HepG2 (cell line): ENCODE data around the gene NDUFS2. TPM values are rescaled to one million over a fixed set of nuclear protein-coding genes. Genes with fewer than 3 reads are reported as not detected.
A peak's percentile ranks its signal among the peaks of the same experiment; 100 is the strongest.

Experiments used
- ATAD3A ChIP-seq: sonication (generic); formaldehyde crosslinking; IDR thresholded peaks from 2 replicates; pipeline ENCODE4 v1.4.0; 2020; ENCODE audit warnings: missing genetic modification reagents
- CCAR2 ChIP-seq: fragments of 200-400 bp; formaldehyde crosslinking; optimal IDR thresholded peaks from 2 replicates; pipeline ENCODE3; 2018; ENCODE audit warnings: low read depth, mild to moderate bottlenecking, low read length, moderate library complexity
- FOXK2 ChIP-seq: fragments of 450-650 bp; IDR thresholded peaks from 2 replicates; pipeline ENCODE4 v1.6.1; 2016
- JDP2 ChIP-seq: sonication (generic); formaldehyde crosslinking; IDR thresholded peaks from 2 replicates; pipeline ENCODE4 v1.8.1; 2022; ENCODE audit warnings: missing genetic modification reagents, borderline replicate concordance
- KLF6 ChIP-seq: IDR thresholded peaks from 2 replicates; pipeline ENCODE4 v1.8.0; 2016; ENCODE audit warnings: missing biosample characterization, missing genetic modification reagents
- MAF1 ChIP-seq: sonication (generic); formaldehyde crosslinking; IDR thresholded peaks from 2 replicates; pipeline ENCODE4 v1.5.0; 2020; ENCODE audit warnings: missing genetic modification reagents, borderline replicate concordance
- MXI1 ChIP-seq: IDR thresholded peaks from 3 replicates; pipeline ENCODE4 v1.6.1; 2012; ENCODE audit warnings: low read depth, low read length, inconsistent platforms, borderline replicate concordance
- MYC ChIP-seq: sonication (generic); formaldehyde crosslinking; IDR thresholded peaks from 2 replicates; pipeline ENCODE4 v1.9.0; 2021; ENCODE audit warnings: missing genetic modification reagents, borderline replicate concordance
- PHF8 ChIP-seq: sonication (generic); formaldehyde crosslinking; IDR thresholded peaks from 2 replicates; pipeline ENCODE4 v1.5.0; 2020; ENCODE audit warnings: missing genetic modification reagents
- SMAD3 ChIP-seq: sonication (generic); formaldehyde crosslinking; IDR thresholded peaks from 2 replicates; pipeline ENCODE4 v1.4.0; 2020; ENCODE audit warnings: missing genetic modification reagents
- ZNF20 ChIP-seq: sonication (generic); formaldehyde crosslinking; IDR thresholded peaks from 2 replicates; pipeline ENCODE4 v1.4.0; 2020; ENCODE audit warnings: mild to moderate bottlenecking, moderate library complexity, missing genetic modification reagents
- ZNF331 ChIP-seq: sonication (generic); formaldehyde crosslinking; IDR thresholded peaks from 2 replicates; pipeline ENCODE4 v1.4.0; 2020; ENCODE audit warnings: missing genetic modification reagents
- ZNF333 ChIP-seq: sonication (generic); formaldehyde crosslinking; IDR thresholded peaks from 2 replicates; pipeline ENCODE4 v1.4.0; 2020; ENCODE audit warnings: mild to moderate bottlenecking, missing genetic modification reagents, borderline replicate concordance
- ZNF430 ChIP-seq: sonication (generic); formaldehyde crosslinking; IDR thresholded peaks from 2 replicates; pipeline ENCODE4 v1.9.0; 2021; ENCODE audit warnings: mild to moderate bottlenecking, missing genetic modification reagents
- ZNF878 ChIP-seq: sonication (generic); formaldehyde crosslinking; IDR thresholded peaks from 2 replicates; pipeline ENCODE4 v1.8.1; 2023; ENCODE audit warnings: mild to moderate bottlenecking, missing genetic modification reagents, moderate library complexity
- polyA plus RNA-seq, 8 experiments: library from polyadenylated mRNA; depleted of rRNA in 3 of 8; stranded (reverse) in 7 of 8; unstranded in 1 of 8; fragments of >200 nt; fragmentation: Illumina TruSeq in 4 of 8; extraction: Trizol in 4 of 8; gene quantifications; 2 replicates each; pipeline versions ENCODE4 v1.2.1 to v1.2.3, GENCODE V29; 2011 to 2016; ENCODE audit warnings: low read depth in 4 of 8, missing spikeins in 1 of 8, mixed read lengths in 1 of 8; ENCODE audit not compliant: insufficient read depth in 1 of 8
- total RNA-seq, 5 experiments: library from RNA; depleted of rRNA; stranded (reverse); fragments of >200 nt; fragmentation: Illumina TruSeq; extraction: Trizol; gene quantifications; 2 replicates each; pipeline ENCODE4 v1.2.3, GENCODE V29; 2016; ENCODE audit warnings: low read depth in 1 of 5
- TF ChIP-seq, protein P1 (sequence below): sonication (generic); formaldehyde crosslinking; IDR thresholded peaks from 2 replicates; pipeline ENCODE4 v1.8.0; 2022; ENCODE audit warnings: mild to moderate bottlenecking, missing genetic modification reagents, moderate library complexity
- TF ChIP-seq, protein P2 (sequence below): IDR thresholded peaks from 2 replicates; pipeline ENCODE4 v1.6.1; 2016; ENCODE audit warnings: missing biosample characterization, missing genetic modification reagents, low read depth
- TF ChIP-seq, protein P3 (sequence below): IDR thresholded peaks from 2 replicates; pipeline ENCODE4 v1.6.1; 2016
- TF ChIP-seq, protein P4 (sequence below): sonication (generic); formaldehyde crosslinking; IDR thresholded peaks from 2 replicates; pipeline ENCODE4 v1.8.0; 2022; ENCODE audit warnings: mild to moderate bottlenecking, missing genetic modification reagents; ENCODE audit not compliant: insufficient replicate concordance
- TF ChIP-seq, protein P5 (sequence below): sonication (generic); formaldehyde crosslinking; IDR thresholded peaks from 2 replicates; pipeline ENCODE4 v1.8.0; 2022; ENCODE audit warnings: mild to moderate bottlenecking, missing genetic modification reagents, borderline replicate concordance
- TF ChIP-seq, protein P6 (sequence below): sonication (generic); formaldehyde crosslinking; IDR thresholded peaks from 2 replicates; pipeline ENCODE4 v1.4.0; 2020; ENCODE audit warnings: mild to moderate bottlenecking, missing genetic modification reagents
- TF ChIP-seq, protein P7 (sequence below): sonication (generic); formaldehyde crosslinking; IDR thresholded peaks from 2 replicates; pipeline ENCODE4 v1.4.0; 2020; ENCODE audit warnings: mild to moderate bottlenecking, low read depth, missing genetic modification reagents

Gene NDUFS2
- total and polyA plus RNA-seq, 2 of the 13 experiments (the other 11 are each of a cell fraction or from before 2014, with no cell fraction given): 89.9 to 118 TPM

DNA sequence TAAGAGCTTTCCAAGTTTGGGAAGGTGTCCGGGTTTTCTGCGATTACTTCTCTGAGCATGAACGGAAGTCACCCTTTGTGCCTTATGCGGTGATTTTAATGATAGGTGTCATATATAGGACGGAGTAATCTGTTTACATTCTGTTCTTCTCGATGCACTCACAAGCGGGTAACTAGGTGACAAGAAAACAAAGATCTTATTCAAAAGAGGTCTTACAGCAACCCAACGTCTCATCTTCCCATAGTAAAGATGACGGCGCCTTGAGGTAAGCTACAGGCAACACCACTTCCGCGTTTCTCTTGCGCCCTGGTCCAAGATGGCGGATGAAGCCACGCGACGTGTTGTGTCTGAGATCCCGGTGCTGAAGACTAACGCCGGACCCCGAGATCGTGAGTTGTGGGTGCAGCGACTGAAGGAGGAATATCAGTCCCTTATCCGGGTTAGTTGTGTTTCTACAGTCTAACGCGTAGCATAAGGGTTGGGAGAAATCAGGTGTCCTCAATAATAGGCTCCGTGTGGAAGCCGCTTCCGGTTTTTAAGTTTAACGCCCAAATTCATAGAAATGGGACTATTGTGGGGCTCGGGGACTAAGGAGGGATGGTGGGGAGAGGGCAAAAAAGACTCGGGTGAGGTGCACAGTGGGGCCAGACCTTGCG, 48.4 kb upstream of the NDUFS2 start, which contains the start of gene UFC1 (continued):
- TF ChIP-seq, protein P1, sequence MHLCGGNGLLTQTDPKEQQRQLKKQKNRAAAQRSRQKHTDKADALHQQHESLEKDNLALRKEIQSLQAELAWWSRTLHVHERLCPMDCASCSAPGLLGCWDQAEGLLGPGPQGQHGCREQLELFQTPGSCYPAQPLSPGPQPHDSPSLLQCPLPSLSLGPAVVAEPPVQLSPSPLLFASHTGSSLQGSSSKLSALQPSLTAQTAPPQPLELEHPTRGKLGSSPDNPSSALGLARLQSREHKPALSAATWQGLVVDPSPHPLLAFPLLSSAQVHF (CRISPR knock-in tag): no peak; the same call in 1 of the 2 replicates
- TF ChIP-seq ZNF878 (CRISPR knock-in tag): 0 out of 2 replicates have a peak, but pooled peaks have one; percentile 47
- TF ChIP-seq FOXK2: 0 out of 2 replicates have a peak, but pooled peaks have one; percentile 20
- no peak for TF ChIP-seq SMAD3 (CRISPR knock-in tag)
- TF ChIP-seq, protein P2, sequence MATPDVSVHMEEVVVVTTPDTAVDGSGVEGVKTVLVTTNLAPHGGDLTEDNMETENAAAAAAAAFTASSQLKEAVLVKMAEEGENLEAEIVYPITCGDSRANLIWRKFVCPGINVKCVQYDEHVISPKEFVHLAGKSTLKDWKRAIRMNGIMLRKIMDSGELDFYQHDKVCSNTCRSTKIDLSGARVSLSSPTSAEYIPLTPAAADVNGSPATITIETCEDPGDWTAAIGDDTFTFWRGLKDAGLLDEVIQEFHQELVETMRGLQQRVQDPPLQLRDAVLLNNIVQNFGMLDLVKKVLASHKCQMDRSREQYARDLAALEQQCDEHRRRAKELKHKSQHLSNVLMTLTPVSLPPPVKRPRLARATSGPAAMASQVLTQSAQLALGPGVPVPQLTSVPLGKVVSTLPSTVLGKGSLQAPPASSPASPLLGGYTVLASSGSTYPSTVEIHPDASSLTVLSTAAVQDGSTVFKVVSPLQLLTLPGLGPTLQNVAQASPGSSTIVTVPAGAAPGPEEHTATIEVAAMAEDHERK (CRISPR knock-in tag): no peak
- peak; percentile 87 for TF ChIP-seq PHF8 (CRISPR knock-in tag)
- TF ChIP-seq, protein P3, sequence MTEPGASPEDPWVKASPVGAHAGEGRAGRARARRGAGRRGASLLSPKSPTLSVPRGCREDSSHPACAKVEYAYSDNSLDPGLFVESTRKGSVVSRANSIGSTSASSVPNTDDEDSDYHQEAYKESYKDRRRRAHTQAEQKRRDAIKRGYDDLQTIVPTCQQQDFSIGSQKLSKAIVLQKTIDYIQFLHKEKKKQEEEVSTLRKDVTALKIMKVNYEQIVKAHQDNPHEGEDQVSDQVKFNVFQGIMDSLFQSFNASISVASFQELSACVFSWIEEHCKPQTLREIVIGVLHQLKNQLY (CRISPR knock-in tag): no peak
- TF ChIP-seq MAF1 (CRISPR knock-in tag): no peak
- peak; percentile 32; the same call in 1 of the 2 replicates for TF ChIP-seq JDP2 (CRISPR knock-in tag)
- TF ChIP-seq CCAR2: no peak
- TF ChIP-seq ZNF430 (CRISPR knock-in tag): no peak
- TF ChIP-seq ZNF20 (CRISPR knock-in tag): no peak
- TF ChIP-seq, protein P4, sequence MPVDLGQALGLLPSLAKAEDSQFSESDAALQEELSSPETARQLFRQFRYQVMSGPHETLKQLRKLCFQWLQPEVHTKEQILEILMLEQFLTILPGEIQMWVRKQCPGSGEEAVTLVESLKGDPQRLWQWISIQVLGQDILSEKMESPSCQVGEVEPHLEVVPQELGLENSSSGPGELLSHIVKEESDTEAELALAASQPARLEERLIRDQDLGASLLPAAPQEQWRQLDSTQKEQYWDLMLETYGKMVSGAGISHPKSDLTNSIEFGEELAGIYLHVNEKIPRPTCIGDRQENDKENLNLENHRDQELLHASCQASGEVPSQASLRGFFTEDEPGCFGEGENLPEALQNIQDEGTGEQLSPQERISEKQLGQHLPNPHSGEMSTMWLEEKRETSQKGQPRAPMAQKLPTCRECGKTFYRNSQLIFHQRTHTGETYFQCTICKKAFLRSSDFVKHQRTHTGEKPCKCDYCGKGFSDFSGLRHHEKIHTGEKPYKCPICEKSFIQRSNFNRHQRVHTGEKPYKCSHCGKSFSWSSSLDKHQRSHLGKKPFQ (CRISPR knock-in tag): no peak
- no peak for TF ChIP-seq ATAD3A (CRISPR knock-in tag)
- peak; percentile 94 for TF ChIP-seq MYC (CRISPR knock-in tag)
- TF ChIP-seq, protein P5, sequence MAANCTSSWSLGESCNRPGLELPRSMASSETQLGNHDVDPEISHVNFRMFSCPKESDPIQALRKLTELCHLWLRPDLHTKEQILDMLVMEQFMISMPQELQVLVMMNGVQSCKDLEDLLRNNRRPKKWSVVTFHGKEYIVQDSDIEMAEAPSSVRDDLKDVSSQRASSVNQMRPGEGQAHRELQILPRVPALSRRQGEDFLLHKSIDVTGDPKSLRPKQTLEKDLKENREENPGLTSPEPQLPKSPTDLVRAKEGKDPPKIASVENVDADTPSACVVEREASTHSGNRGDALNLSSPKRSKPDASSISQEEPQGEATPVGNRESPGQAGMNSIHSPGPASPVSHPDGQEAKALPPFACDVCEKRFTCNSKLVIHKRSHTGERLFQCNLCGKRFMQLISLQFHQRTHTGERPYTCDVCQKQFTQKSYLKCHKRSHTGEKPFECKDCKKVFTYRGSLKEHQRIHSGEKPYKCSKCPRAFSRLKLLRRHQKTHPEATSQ (CRISPR knock-in tag): peak; percentile 87; the same call in 1 of the 2 replicates
- no peak; the same call in 2 of the 3 replicates for TF ChIP-seq MXI1
- peak; percentile 51; the same call in 1 of the 2 replicates for TF ChIP-seq KLF6 (CRISPR knock-in tag)
- no peak for TF ChIP-seq ZNF333 (CRISPR knock-in tag)
- TF ChIP-seq, protein P6, sequence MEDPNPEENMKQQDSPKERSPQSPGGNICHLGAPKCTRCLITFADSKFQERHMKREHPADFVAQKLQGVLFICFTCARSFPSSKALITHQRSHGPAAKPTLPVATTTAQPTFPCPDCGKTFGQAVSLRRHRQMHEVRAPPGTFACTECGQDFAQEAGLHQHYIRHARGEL (CRISPR knock-in tag): no peak
- peak; percentile 73 for TF ChIP-seq ZNF331
- TF ChIP-seq, protein P7, sequence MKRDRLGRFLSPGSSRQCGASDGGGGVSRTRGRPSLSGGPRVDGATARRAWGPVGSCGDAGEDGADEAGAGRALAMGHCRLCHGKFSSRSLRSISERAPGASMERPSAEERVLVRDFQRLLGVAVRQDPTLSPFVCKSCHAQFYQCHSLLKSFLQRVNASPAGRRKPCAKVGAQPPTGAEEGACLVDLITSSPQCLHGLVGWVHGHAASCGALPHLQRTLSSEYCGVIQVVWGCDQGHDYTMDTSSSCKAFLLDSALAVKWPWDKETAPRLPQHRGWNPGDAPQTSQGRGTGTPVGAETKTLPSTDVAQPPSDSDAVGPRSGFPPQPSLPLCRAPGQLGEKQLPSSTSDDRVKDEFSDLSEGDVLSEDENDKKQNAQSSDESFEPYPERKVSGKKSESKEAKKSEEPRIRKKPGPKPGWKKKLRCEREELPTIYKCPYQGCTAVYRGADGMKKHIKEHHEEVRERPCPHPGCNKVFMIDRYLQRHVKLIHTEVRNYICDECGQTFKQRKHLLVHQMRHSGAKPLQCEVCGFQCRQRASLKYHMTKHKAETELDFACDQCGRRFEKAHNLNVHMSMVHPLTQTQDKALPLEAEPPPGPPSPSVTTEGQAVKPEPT (CRISPR knock-in tag): 0 out of 2 replicates have a peak, but pooled peaks have one; percentile 18
